GM12874 (cell line): ENCODE results near the gene MC2R.

ENCODE experiments used
- CTCF ChIP-seq: IDR thresholded peaks from 2 replicates; pipeline ENCODE4 v1.5.1; 2011; ENCODE audit warnings: low read depth, mild to moderate bottlenecking, control low read depth, low read length, moderate library complexity; ENCODE audit not compliant: insufficient read depth

The MC2R gene

GRCh38 chr18:13913205-13913604, 2.1 kb downstream of the MC2R start:
- TF ChIP-seq CTCF: no peak

GRCh38 chr18:13912601-13913000, 2.7 kb downstream of the MC2R start:
- TF ChIP-seq CTCF: no peak

- no peak for TF ChIP-seq CTCF
Observed at GRCh38 chr18:13910986-13911385, 4.3 kb downstream of the MC2R start.

DNA sequence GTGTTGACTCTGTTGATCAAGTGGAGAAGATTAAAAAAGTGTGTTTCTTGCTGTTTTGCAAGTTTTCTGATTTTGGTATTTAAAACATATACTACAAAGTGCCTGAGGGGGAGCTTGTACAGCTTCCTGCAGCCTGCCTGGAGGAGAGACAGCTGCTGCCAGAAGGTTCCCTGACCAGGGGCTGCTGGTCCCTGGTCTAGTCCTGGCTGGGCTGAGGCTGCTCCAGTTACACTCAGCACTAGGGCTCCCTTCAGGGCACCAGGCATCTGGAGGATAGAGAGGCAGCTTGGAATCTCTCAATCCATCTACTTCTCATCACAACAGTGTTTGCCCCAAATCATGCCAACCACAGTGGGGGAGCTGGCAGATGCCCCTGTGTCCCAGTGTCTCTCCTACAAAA, 4.8 kb downstream of the MC2R start:
- no peak for TF ChIP-seq CTCF

DNA sequence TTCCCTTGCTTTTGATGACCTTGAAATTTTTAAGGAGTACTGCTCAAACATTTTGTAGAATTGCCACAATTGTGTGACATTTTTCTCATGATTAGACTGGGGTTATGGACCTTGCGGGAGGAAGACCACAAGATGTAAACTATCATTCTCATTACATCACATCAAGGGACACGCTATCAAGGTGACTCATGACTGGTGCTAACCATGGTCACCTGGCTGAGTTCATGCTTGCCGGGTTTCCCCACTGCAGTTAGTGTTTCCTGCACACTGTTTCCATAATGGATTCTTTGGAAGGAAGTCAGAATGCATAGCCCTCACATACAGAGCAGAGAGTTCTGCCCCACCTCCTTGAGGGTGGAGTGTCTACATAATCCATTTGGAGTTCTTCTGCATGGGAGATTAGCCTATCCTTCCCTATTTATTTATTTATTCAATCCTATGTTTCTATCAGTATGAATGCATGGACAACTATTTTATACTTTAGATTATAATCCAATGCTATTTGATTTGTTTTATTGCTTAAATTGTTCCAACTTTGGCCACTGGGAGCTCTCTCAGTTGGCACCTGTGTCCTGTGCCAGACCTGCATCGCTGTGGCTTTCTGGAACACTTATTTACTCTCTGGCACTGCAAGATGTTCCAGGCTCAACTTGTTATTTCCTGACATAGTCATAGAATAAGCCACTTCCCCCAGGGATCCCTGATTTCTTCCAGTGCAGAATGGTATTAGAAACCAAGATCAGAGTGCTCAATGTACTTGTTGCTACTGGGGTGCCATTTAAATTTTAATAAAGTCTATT, 6.0 kb downstream of the MC2R start:
- TF ChIP-seq CTCF: no peak

GRCh38 chr18:13900633-13901032, 14.7 kb downstream of the MC2R start:
- no peak for TF ChIP-seq CTCF

GRCh38 chr18:13895505-13896033, 19.8 kb downstream of the MC2R start:
- no peak for TF ChIP-seq CTCF
